Loucy (cell line): ENCODE results near the gene KRTAP10-9.

ENCODE experiments used
- CTCF ChIP-seq: fragments of 200-600 bp; sonication (generic); conservative IDR thresholded peaks from 2 replicates; pipeline ENCODE4 v1.5.1; 2014; ENCODE audit warnings: mild to moderate bottlenecking, antibody characterized with exemption, low read length
- EZH2phosphoT487 ChIP-seq: fragments of 200-600 bp; IDR thresholded peaks from 2 replicates; pipeline ENCODE4 v1.6.1; 2018; ENCODE audit warnings: antibody characterized with exemption, mild to moderate bottlenecking, moderate library complexity, borderline replicate concordance

- TF ChIP-seq CTCF (no peak), EZH2phosphoT487 (no peak)
These were observed 41.0 kb upstream of the KRTAP10-9 start for GRCh38 chr21:44585892-44586291.
